ENCODE measurements around the gene FHIT.

The FHIT gene

GRCh38 chr3:60957541-60957940 is 293.7 kb downstream of the FHIT start:
- Histone ChIP-seq H3K27ac (ENCODE audit: low read depth, low read length) (no peak overlapping the region), H3K9ac (ENCODE audit: low read depth in 1 of 2, low read length in 2 of 2) (no peak overlapping the region), H3K4me1 (ENCODE audit: control insufficient read depth in 1 of 2, insufficient read depth in 2 of 2, low read length in 2 of 2) (no peaks in the 10 kb centered on the region), H3K27me3 (ENCODE audit: control insufficient read depth in 1 of 2, insufficient read depth in 2 of 2, low read length in 2 of 2) (no peaks in the 10 kb centered on the region), H3K36me3 (ENCODE audit: control insufficient read depth in 1 of 2, insufficient read depth in 2 of 2, low read length in 2 of 2) (no peaks in the 10 kb centered on the region), H3K4me3 (ENCODE audit: low read depth in 1 of 2, low read length in 2 of 2) (no peak overlapping the region), H3K9me3 (ENCODE audit: control insufficient read depth in 1 of 2, low read length in 2 of 2) (peaks cover 0 to 6% of the 10 kb centered on the region in 2 donors)

GRCh38 chr3:60956729-60957128 is 294.5 kb downstream of the FHIT start:
- H3K9ac ChIP-seq (ENCODE audit: low read depth in 1 of 2, low read length in 2 of 2) = no peak overlapping the region
- peaks cover 0 to 6% of the 10 kb centered on the region in 2 donors for H3K9me3 ChIP-seq (ENCODE audit: control insufficient read depth in 1 of 2, low read length in 2 of 2)
- H3K27ac ChIP-seq (ENCODE audit: low read depth, low read length) = no peak overlapping the region
- H3K36me3 ChIP-seq (ENCODE audit: control insufficient read depth in 1 of 2, insufficient read depth in 2 of 2, low read length in 2 of 2) = no peaks in the 10 kb centered on the region
- H3K4me3 ChIP-seq (ENCODE audit: low read depth in 1 of 2, low read length in 2 of 2) = no peak overlapping the region
- no peaks in the 10 kb centered on the region for H3K4me1 ChIP-seq (ENCODE audit: control insufficient read depth in 1 of 2, insufficient read depth in 2 of 2, low read length in 2 of 2)
- no peaks in the 10 kb centered on the region for H3K27me3 ChIP-seq (ENCODE audit: control insufficient read depth in 1 of 2, insufficient read depth in 2 of 2, low read length in 2 of 2)

- Histone ChIP-seq H3K4me3 (ENCODE audit: low read depth in 1 of 2, low read length in 2 of 2) (no peak overlapping the region), H3K9ac (ENCODE audit: low read depth in 1 of 2, low read length in 2 of 2) (no peak overlapping the region), H3K4me1 (ENCODE audit: control insufficient read depth in 1 of 2, insufficient read depth in 2 of 2, low read length in 2 of 2) (no peaks in the 10 kb centered on the region), H3K9me3 (ENCODE audit: control insufficient read depth in 1 of 2, low read length in 2 of 2) (peaks cover 0 to 6% of the 10 kb centered on the region in 2 donors), H3K27me3 (ENCODE audit: control insufficient read depth in 1 of 2, insufficient read depth in 2 of 2, low read length in 2 of 2) (no peaks in the 10 kb centered on the region), H3K36me3 (ENCODE audit: control insufficient read depth in 1 of 2, insufficient read depth in 2 of 2, low read length in 2 of 2) (no peaks in the 10 kb centered on the region), H3K27ac (ENCODE audit: low read depth, low read length) (no peak overlapping the region)
Observed at GRCh38 chr3:60955034-60955433, 296.2 kb downstream of the FHIT start.

- no peaks in the 10 kb centered on the region for H3K36me3 ChIP-seq (ENCODE audit: control insufficient read depth in 1 of 2, insufficient read depth in 2 of 2, low read length in 2 of 2)
- no peaks in the 10 kb centered on the region for H3K4me1 ChIP-seq (ENCODE audit: control insufficient read depth in 1 of 2, insufficient read depth in 2 of 2, low read length in 2 of 2)
- H3K9ac ChIP-seq (ENCODE audit: low read depth in 1 of 2, low read length in 2 of 2) = no peak overlapping the region
- peaks cover 0 to 6% of the 10 kb centered on the region in 2 donors for H3K9me3 ChIP-seq (ENCODE audit: control insufficient read depth in 1 of 2, low read length in 2 of 2)
- no peak overlapping the region for H3K27ac ChIP-seq (ENCODE audit: low read depth, low read length)
- no peak overlapping the region for H3K4me3 ChIP-seq (ENCODE audit: low read depth in 1 of 2, low read length in 2 of 2)
- no peaks in the 10 kb centered on the region for H3K27me3 ChIP-seq (ENCODE audit: control insufficient read depth in 1 of 2, insufficient read depth in 2 of 2, low read length in 2 of 2)
Observed at GRCh38 chr3:60954048-60954447, 297.2 kb downstream of the FHIT start.

- no peaks in the 10 kb centered on the region for H3K27me3 ChIP-seq (ENCODE audit: control insufficient read depth in 1 of 2, insufficient read depth in 2 of 2, low read length in 2 of 2)
- H3K9ac ChIP-seq (ENCODE audit: low read depth in 1 of 2, low read length in 2 of 2) = no peak overlapping the region
- no peaks in the 10 kb centered on the region for H3K4me1 ChIP-seq (ENCODE audit: control insufficient read depth in 1 of 2, insufficient read depth in 2 of 2, low read length in 2 of 2)
- no peak overlapping the region for H3K4me3 ChIP-seq (ENCODE audit: low read depth in 1 of 2, low read length in 2 of 2)
- H3K9me3 ChIP-seq (ENCODE audit: control insufficient read depth in 1 of 2, low read length in 2 of 2) = peaks cover 0 to 6% of the 10 kb centered on the region in 2 donors
- H3K27ac ChIP-seq (ENCODE audit: low read depth, low read length) = no peak overlapping the region
- H3K36me3 ChIP-seq (ENCODE audit: control insufficient read depth in 1 of 2, insufficient read depth in 2 of 2, low read length in 2 of 2) = no peaks in the 10 kb centered on the region
Observed at GRCh38 chr3:60953351-60953750, 297.9 kb downstream of the FHIT start.

- H3K9ac ChIP-seq (ENCODE audit: low read depth in 1 of 2, low read length in 2 of 2) = no peak overlapping the region
- H3K4me3 ChIP-seq (ENCODE audit: low read depth in 1 of 2, low read length in 2 of 2) = no peak overlapping the region
Observed at GRCh38 chr3:60952055-60952454, 299.2 kb downstream of the FHIT start.

GRCh38 chr3:60949146-60949545 is 302.1 kb downstream of the FHIT start:
- no peaks in the 10 kb centered on the region for H3K36me3 ChIP-seq (ENCODE audit: control insufficient read depth in 1 of 2, insufficient read depth in 2 of 2, low read length in 2 of 2)

More at GRCh38 chr3:60952055-60952454, 299.2 kb downstream of the FHIT start:
- Histone ChIP-seq H3K36me3 (ENCODE audit: control insufficient read depth in 1 of 2, insufficient read depth in 2 of 2, low read length in 2 of 2) (no peaks in the 10 kb centered on the region), H3K4me1 (ENCODE audit: control insufficient read depth in 1 of 2, insufficient read depth in 2 of 2, low read length in 2 of 2) (no peaks in the 10 kb centered on the region), H3K27ac (ENCODE audit: low read depth, low read length) (no peak overlapping the region), H3K9me3 (ENCODE audit: control insufficient read depth in 1 of 2, low read length in 2 of 2) (peaks cover 0 to 2% of the 10 kb centered on the region in 2 donors), H3K27me3 (ENCODE audit: control insufficient read depth in 1 of 2, insufficient read depth in 2 of 2, low read length in 2 of 2) (no peaks in the 10 kb centered on the region)

GRCh38 chr3:60948488-60948887 is 302.8 kb downstream of the FHIT start:
- no peaks in the 10 kb centered on the region for H3K4me1 ChIP-seq (ENCODE audit: control insufficient read depth in 1 of 2, insufficient read depth in 2 of 2, low read length in 2 of 2)

More at GRCh38 chr3:60949146-60949545, 302.1 kb downstream of the FHIT start:
- Histone ChIP-seq H3K27me3 (ENCODE audit: control insufficient read depth in 1 of 2, insufficient read depth in 2 of 2, low read length in 2 of 2) (no peaks in the 10 kb centered on the region), H3K4me3 (ENCODE audit: low read depth in 1 of 2, low read length in 2 of 2) (no peak overlapping the region), H3K4me1 (ENCODE audit: control insufficient read depth in 1 of 2, insufficient read depth in 2 of 2, low read length in 2 of 2) (no peaks in the 10 kb centered on the region), H3K9ac (ENCODE audit: low read depth in 1 of 2, low read length in 2 of 2) (no peak overlapping the region), H3K9me3 (ENCODE audit: control insufficient read depth in 1 of 2, low read length in 2 of 2) (no peaks in the 10 kb centered on the region), H3K27ac (ENCODE audit: low read depth, low read length) (no peak overlapping the region)

GRCh38 chr3:60935709-60936108 is 315.5 kb downstream of the FHIT start:
- no peaks in the 10 kb centered on the region for H3K27me3 ChIP-seq (ENCODE audit: control insufficient read depth in 1 of 2, insufficient read depth in 2 of 2, low read length in 2 of 2)
- H3K4me1 ChIP-seq (ENCODE audit: control insufficient read depth in 1 of 2, insufficient read depth in 2 of 2, low read length in 2 of 2) = no peaks in the 10 kb centered on the region
- no peaks in the 10 kb centered on the region for H3K36me3 ChIP-seq (ENCODE audit: control insufficient read depth in 1 of 2, insufficient read depth in 2 of 2, low read length in 2 of 2)
- no peak overlapping the region for H3K9ac ChIP-seq (ENCODE audit: low read depth in 1 of 2, low read length in 2 of 2)
- H3K9me3 ChIP-seq (ENCODE audit: control insufficient read depth in 1 of 2, low read length in 2 of 2) = no peaks in the 10 kb centered on the region
- H3K4me3 ChIP-seq (ENCODE audit: low read depth in 1 of 2, low read length in 2 of 2) = no peak overlapping the region
- no peak overlapping the region for H3K27ac ChIP-seq (ENCODE audit: low read depth, low read length)

More at GRCh38 chr3:60948488-60948887, 302.8 kb downstream of the FHIT start:
- no peaks in the 10 kb centered on the region for H3K36me3 ChIP-seq (ENCODE audit: control insufficient read depth in 1 of 2, insufficient read depth in 2 of 2, low read length in 2 of 2)
- no peaks in the 10 kb centered on the region for H3K27me3 ChIP-seq (ENCODE audit: control insufficient read depth in 1 of 2, insufficient read depth in 2 of 2, low read length in 2 of 2)
- no peak overlapping the region for H3K27ac ChIP-seq (ENCODE audit: low read depth, low read length)
- no peaks in the 10 kb centered on the region for H3K9me3 ChIP-seq (ENCODE audit: control insufficient read depth in 1 of 2, low read length in 2 of 2)
- no peak overlapping the region for H3K4me3 ChIP-seq (ENCODE audit: low read depth in 1 of 2, low read length in 2 of 2)
- H3K9ac ChIP-seq (ENCODE audit: low read depth in 1 of 2, low read length in 2 of 2) = no peak overlapping the region

- Histone ChIP-seq H3K27ac (ENCODE audit: low read depth, low read length) (no peak overlapping the region), H3K36me3 (ENCODE audit: control insufficient read depth in 1 of 2, insufficient read depth in 2 of 2, low read length in 2 of 2) (no peaks in the 10 kb centered on the region), H3K4me3 (ENCODE audit: low read depth in 1 of 2, low read length in 2 of 2) (no peak overlapping the region), H3K4me1 (ENCODE audit: control insufficient read depth in 1 of 2, insufficient read depth in 2 of 2, low read length in 2 of 2) (no peaks in the 10 kb centered on the region), H3K9ac (ENCODE audit: low read depth in 1 of 2, low read length in 2 of 2) (no peak overlapping the region), H3K9me3 (ENCODE audit: control insufficient read depth in 1 of 2, low read length in 2 of 2) (no peaks in the 10 kb centered on the region), H3K27me3 (ENCODE audit: control insufficient read depth in 1 of 2, insufficient read depth in 2 of 2, low read length in 2 of 2) (no peaks in the 10 kb centered on the region)
Observed at GRCh38 chr3:60933824-60934223, 317.4 kb downstream of the FHIT start.

- H3K9me3 ChIP-seq (ENCODE audit: control insufficient read depth in 1 of 2, low read length in 2 of 2) = no peaks in the 10 kb centered on the region
Observed at GRCh38 chr3:60932643-60933042, 318.6 kb downstream of the FHIT start.

More at GRCh38 chr3:60932643-60933042, 318.6 kb downstream of the FHIT start:
- Histone ChIP-seq H3K27ac (ENCODE audit: low read depth, low read length) (no peak overlapping the region), H3K4me3 (ENCODE audit: low read depth in 1 of 2, low read length in 2 of 2) (no peak overlapping the region), H3K36me3 (ENCODE audit: control insufficient read depth in 1 of 2, insufficient read depth in 2 of 2, low read length in 2 of 2) (no peaks in the 10 kb centered on the region), H3K27me3 (ENCODE audit: control insufficient read depth in 1 of 2, insufficient read depth in 2 of 2, low read length in 2 of 2) (no peaks in the 10 kb centered on the region), H3K4me1 (ENCODE audit: control insufficient read depth in 1 of 2, insufficient read depth in 2 of 2, low read length in 2 of 2) (no peaks in the 10 kb centered on the region), H3K9ac (ENCODE audit: low read depth in 1 of 2, low read length in 2 of 2) (no peak overlapping the region)

Measured in duodenal mucosa (tissue), 2 donors.